HG03066 (cell line): Measurements from ENCODE around the gene PRDM15.

Experiments
- ATAC-seq: cut with Tn5 transposase; IDR thresholded peaks from one replicate; pipeline ENCODE4 v1.9.1; 2021; ENCODE audit warnings: low read depth; ENCODE audit not compliant: unreplicated experiment

Gene PRDM15

DNA sequence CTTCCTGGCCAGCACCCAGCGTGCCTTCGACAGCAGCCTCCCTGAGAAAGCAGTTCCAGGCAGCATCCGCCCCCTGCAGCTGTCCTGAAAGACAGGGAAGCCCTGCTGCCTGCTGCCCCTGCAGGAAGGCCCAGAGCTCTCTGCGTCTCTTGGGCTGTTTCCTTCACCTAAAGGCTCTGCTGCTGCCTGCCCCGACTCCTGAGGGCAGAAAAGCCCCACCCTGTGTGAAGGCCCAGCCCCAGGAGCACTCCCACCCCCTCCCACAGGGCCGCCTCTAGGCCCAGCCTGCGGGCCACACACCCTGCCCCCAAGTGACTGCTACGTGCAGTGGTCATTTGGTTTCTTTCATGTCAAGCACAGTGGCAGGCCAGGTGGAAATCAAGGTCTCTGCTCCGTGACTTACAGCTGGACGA lies 124.7 kb downstream of the PRDM15 start:
- ATAC-seq, result no peak

DNA sequence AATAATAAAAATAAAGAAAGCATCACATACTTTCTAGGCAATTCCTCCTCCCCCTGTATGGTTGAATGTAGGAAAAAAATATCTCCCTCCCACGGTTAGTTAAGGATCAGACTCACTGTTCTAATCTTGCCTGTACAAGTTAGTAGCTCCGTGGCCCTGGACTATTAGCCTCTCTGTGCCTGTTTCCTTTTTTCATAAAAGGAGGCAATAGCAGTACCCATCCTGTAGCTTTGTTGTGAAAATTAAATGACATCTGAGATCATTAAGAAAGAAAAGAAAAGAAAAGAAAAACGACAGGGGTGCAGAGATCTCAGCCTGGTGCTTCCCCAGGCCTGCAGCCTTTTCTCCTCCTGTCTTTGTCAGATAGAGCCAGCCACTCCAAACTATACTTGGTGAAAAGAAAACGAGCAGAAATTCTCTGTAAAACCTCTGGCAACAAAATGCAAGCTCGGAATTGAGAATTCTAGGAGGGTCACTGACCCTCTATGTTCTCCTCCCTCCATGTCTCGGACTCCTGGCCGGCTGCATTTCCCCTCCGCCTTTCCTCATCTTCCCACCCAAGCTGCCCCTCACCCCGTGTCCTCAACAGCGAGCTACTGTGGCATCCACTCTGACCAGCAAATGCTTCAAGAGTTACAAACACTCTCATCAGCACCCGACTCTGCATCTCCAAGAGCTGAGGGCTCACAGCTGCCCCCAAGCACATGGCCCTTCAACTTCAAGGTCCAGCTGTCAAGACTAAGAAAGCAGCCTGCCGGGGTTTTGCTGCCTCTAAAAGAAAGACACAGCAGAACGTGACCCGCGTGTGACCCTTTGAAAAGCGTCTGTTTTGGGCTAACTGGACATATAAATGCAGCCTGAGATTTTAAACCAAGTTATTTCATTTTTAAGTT lies 125.9 kb downstream of the PRDM15 start:
- no peak for ATAC-seq

DNA sequence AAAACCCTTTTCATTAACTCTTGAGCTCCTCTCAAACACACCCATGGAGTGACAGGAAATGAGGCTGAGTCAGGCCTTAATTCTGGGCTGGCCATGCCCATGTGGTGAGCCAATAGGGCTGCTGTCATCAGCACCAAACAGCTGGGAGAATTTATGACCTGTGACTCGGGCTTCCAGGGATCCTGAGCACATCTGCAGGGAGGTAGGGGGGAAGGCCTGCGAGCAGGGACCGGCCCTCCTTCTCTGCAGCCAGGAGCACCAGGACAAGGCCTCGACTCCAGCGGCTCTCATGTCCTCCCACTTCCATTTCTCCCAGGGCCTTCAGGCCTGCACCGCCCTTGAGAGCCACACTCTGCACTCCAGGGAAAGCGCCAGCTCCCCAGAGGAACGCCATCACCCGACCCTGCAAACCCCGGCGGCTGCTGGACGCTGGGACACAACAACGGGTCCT lies 126.9 kb downstream of the PRDM15 start:
- no peak for ATAC-seq

DNA sequence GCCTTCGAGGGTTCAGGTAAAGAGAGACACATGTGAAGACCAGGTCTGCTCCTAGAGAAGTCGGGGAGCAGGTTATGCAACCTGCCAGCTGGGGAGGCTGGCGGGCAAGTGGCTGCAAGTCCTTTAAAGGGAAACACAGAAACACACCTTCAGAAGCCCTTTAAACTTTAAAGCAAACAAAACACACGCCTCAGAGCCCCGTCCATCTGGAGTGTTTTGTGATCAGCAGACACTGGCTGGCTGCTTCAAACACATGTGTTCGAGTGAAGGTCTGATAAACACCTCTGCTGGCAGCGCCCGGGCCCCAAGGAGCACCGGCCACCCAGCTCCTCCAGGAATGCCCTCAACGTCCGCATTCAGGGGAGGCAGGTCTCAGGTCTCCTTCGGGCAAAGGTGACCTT lies 127.5 kb downstream of the PRDM15 start:
- no peak for ATAC-seq

DNA sequence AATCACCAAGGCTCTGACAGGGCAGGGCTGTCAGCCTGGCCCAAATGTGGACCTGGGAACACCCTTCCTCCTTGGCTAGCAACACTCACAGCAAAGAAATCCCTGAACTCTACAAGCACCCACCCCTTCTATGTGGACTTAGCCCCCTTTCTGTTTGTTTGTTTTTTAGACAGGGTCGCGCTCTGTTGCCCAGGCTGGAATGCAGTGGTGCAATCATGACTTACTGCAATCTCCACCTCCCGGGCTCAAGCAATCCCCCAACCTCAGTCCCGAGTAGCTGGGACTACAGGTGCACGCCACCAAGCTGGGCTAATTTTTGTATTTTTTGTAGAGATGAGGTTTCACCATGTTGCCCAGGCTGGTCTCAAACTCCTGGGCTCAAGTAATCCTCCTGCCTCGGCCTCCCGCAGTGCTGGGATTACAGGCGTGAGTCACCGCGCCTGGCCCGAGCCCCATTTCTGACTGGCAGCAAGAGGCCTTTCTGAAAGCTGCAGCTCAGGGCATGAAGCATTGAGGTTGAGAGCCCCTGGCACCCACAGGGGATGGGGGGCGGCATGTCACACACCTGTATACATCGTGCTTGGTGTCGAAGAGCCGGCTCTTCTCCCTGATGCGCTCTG lies 128.5 kb downstream of the PRDM15 start:
- no peak for ATAC-seq

DNA sequence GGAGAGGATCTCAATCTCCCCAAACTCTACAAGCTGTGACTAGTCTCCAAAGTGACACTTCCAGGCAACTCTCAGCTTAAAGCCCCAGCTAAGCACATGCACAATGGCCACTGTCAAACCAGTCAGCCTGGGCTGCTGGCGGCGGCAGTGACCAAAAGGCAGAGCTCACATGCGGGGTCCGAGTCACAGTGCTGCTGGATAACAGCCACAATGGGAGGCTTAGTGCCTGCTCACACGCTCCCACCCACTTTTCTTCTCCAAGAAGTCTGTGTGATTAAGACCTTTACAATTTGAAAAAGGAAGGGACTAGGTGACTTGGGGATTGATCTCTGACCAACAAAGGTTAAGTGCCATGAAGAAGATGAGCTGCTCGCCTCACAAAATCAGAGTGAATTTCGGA lies 129.1 kb downstream of the PRDM15 start:
- no peak for ATAC-seq

DNA sequence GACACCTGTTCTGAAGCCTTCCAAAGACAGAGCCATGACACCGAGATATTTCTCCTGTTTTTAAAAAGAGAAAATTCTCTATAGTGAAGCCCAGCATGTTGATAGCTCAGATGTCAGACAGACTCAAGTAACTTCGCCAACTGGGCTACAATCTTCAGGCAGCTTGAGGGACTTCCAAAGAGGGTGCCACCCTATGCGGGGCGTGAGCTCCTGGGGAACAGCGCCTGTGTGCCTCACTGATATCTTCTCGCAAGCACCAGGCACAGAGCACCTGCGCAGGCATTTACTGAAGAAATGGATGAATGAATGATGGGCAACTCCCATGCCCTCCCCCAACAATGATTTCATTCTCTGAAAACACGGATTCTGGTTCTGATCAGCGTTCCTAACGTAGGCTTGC lies 129.9 kb downstream of the PRDM15 start:
- ATAC-seq, result no peak
